GM12872 (cell line): ENCODE data around the gene CALN1.
A peak's percentile ranks its signal among the peaks of the same experiment; 100 is the strongest.

Experiments
- TF ChIP-seq, protein P1 (sequence below): IDR thresholded peaks from 3 replicates; pipeline ENCODE4 v1.5.1; 2011; ENCODE audit warnings: low read depth, mild to moderate bottlenecking, low read length, moderate library complexity; ENCODE audit not compliant: insufficient read depth

The CALN1 gene

DNA sequence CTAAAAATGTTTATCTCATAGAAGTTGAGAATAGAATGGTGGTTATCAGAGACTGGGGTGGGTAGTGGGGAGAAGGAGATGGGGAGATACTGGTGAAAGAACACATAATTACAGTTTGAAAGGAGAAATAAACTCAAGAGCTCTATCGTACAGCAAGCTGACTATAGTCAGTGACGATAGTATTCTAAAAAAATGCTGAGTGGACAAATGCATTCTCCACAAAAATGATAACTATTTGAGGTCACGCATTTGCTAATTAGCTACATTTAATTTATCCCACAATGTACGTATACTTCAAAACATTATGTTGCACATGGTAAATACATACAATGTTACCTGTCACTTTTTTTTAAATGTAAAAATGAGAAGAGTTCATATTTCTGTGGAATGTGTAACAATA lies 507.7 kb downstream of the CALN1 start:
- TF ChIP-seq, protein P1, sequence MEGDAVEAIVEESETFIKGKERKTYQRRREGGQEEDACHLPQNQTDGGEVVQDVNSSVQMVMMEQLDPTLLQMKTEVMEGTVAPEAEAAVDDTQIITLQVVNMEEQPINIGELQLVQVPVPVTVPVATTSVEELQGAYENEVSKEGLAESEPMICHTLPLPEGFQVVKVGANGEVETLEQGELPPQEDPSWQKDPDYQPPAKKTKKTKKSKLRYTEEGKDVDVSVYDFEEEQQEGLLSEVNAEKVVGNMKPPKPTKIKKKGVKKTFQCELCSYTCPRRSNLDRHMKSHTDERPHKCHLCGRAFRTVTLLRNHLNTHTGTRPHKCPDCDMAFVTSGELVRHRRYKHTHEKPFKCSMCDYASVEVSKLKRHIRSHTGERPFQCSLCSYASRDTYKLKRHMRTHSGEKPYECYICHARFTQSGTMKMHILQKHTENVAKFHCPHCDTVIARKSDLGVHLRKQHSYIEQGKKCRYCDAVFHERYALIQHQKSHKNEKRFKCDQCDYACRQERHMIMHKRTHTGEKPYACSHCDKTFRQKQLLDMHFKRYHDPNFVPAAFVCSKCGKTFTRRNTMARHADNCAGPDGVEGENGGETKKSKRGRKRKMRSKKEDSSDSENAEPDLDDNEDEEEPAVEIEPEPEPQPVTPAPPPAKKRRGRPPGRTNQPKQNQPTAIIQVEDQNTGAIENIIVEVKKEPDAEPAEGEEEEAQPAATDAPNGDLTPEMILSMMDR, result no peak

DNA sequence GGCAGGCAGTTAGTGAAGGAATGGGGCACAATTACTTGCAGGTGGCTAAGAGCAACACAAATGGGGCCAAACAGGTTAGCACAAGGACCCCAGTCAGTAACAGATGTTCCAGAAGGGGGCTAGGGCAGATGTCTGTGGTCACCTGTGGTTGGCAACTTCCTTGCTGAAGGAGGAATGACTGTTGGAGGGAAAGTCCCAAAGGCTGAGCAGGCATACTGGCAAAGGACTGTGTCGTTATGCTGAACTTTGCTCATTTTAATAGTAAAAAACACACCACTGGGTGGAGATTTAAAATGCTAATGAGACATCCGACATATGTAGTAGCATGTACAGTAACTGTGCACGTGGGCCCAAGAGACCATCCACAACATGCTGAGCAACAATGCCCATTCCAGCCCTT lies 511.6 kb downstream of the CALN1 start:
- TF ChIP-seq, protein P1, result no peak

DNA sequence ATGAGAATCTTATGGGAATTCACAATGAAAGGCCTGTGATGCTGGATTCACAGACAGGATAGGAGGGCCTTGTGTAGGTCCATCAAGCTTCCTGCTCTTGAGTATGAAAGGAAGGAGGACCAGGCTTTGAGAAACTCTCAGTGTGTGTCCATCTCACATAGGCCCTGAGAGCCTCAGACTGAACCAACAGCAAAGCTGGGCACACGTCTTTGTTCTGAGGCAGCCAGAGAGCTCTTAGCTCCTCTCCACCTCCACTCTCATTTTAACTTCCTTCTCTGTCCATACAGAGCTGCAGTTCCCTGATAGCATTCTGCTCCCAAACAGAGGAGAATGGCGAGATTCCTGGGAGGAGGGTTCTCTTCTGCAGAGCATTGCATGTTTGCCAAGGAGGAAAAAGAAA lies 515.6 kb downstream of the CALN1 start:
- TF ChIP-seq, protein P1, result no peak

DNA sequence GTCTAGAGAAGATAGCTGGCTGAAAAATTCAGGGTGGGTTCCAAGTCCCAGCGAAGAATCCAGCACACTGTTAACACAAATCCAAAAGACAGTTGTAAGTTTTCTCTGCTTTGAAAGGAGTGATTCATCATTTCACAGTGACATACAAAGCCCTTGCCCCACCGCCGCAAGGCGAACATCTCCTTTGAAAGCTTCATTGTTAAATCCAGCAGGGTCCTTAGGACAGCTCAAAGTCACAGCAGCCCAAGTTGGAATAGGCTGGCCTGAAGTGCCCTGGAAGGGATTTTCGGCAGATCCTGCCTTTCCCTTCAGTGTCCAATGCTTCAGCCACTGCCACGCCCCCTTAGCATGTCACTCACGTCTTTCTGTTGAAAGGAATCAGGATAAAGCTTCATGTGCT lies 526.1 kb downstream of the CALN1 start:
- TF ChIP-seq, protein P1, result no peak

DNA sequence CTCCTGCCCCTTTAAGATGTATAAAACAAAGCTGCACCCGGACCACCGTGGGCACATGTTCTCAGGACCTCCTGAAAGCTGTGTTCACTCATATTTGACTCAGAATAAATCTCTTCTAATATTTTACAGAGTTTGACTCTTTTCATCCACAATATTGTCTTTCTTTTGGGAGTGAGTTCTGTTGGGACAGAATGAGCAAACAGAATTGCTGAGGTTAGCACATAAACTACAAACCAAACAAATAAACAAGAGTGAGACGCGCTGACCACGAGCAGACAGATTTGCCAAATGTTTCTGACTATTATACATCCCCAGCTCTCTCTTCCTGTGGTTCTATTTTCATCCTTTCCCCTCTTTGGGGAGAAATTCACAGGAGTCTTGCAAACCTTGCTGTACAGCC lies 526.7 kb downstream of the CALN1 start:
- TF ChIP-seq, protein P1, result no peak

DNA sequence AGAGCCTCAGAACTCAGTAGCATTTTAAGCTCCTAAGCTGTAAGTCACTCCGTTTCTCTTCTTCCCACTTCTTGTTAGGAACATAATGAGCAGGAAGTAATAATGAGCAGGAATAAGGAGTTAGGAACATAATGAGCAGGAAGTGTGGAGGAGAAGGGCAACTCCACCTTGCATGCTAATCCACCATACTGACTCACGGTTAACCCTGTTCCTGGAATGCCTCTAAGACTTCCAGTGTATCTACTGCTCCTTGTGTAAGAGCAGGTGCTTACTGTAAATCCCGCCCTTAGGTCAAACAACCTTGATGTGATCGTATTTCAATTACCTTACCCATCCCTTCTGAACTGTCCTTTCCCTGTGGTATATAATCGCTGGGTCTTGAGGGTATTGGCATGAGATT lies 528.7 kb downstream of the CALN1 start:
- TF ChIP-seq, protein P1, result no peak

DNA sequence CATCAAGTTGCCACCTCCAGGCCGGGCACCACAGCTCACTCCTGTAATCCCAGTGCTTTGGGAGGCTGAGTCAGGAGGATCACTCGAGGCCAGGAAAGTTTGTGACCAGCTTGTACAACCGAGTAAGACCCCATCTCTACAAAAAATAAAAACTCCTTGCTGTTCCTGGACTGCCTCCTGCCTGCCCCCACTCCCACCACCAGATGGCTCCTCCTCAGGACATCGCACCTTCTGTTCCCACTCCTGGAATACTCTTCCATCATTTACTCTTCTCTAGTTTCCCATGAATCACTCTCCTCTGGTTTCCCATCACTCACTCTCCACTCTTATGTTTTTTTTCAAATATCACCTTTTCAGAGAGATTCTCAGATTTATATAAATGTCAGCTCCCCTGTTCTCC lies 540.7 kb downstream of the CALN1 start:
- TF ChIP-seq, protein P1, result 0 out of 3 replicates have a peak, but pooled peaks have one; percentile 20

DNA sequence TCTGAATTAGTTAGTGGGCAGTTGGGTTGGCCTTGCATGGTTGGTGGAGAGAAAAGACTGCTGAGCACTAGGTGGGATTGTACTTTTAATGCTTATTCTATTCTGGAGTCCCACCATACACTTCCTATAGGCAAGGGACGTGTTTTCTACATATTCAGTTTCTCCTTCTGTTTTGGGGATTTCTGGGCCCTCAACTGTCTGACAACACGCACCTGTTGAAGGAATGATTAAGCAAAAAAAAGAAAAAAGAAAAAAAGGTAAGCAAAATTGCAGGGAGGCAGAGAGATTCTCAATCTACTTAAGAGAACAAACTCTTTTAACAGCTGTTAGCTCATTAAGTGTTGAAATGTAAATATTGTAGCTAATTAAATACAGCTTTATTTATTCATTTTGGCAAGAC lies 541.3 kb downstream of the CALN1 start:
- TF ChIP-seq, protein P1, result no peak
